ENCODE results near the gene FRY.

The FRY gene

DNA sequence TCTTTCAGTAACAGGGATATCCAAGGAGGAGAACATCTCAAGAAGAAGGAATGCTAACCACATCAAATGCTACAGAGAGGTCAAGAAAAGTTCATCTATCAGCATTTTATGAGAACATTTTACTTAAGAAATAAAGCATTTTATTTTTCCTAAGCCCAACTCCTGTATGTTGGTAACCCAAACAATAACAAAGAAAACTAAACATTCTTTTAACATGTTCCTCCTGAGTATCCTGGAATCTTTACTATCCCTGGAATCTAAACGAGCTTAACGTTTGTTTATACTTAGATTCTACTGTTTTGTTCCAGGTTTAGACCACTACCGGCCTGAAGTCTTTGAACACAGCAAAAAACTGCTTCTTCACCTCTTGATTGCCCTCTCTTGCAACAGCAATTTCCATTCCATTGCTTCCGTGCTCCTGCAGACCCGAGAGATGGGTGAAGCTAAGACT, 193.9 kb downstream of the FRY start:
- in situ Hi-C loops (cut with HindIII; ENCODE audit: low sequenced_read_pairs), result no loop called here
- peak; percentile 80 for DNase-seq (ENCODE audit: low read depth)
- TF ChIP-seq, protein P1, sequence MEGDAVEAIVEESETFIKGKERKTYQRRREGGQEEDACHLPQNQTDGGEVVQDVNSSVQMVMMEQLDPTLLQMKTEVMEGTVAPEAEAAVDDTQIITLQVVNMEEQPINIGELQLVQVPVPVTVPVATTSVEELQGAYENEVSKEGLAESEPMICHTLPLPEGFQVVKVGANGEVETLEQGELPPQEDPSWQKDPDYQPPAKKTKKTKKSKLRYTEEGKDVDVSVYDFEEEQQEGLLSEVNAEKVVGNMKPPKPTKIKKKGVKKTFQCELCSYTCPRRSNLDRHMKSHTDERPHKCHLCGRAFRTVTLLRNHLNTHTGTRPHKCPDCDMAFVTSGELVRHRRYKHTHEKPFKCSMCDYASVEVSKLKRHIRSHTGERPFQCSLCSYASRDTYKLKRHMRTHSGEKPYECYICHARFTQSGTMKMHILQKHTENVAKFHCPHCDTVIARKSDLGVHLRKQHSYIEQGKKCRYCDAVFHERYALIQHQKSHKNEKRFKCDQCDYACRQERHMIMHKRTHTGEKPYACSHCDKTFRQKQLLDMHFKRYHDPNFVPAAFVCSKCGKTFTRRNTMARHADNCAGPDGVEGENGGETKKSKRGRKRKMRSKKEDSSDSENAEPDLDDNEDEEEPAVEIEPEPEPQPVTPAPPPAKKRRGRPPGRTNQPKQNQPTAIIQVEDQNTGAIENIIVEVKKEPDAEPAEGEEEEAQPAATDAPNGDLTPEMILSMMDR (IDR thresholded peaks at IDR 0.05; ENCODE audit: low read depth, low read length, missing control alignments), result no peak
- H3K4me3 ChIP-seq (ENCODE audit: low read depth, low read length), result no peak overlapping the region

DNA sequence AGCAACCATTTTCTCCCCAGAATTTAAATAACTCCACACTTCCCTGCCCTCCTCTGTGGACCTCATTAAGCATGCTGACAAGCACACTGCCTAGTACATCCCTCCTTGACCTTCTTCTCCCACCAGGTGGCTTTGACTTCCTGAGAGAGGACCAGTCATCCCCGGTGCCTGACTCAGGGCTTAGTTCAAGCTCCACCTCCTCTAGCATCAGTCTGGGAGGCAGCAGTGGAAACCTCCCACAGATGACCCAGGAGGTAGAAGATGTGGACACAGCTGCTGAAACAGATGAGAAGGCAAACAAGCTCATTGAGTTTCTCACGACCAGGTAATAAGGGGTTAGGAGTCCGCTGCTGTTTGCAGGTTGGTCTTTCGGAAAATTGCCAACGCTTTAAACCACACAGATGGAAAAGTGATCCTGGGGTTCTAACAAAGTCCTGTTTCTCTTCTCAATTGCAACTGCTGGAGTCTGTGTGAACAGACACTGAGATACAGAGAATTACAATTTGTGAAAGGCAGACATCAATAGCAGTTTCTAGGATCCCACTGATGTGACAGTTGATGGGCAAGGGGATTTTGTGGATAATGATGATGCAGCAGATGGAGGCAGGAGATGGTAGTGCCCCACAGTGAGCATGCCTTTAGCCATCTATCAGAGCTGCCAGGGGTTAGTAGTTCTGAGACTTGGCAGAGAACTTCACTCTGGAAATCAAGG, 196.9 kb downstream of the FRY start:
- TF ChIP-seq, protein P1 (IDR thresholded peaks at IDR 0.05; ENCODE audit: low read depth, low read length, missing control alignments), result peak; percentile 3
- H3K4me3 ChIP-seq (ENCODE audit: low read depth, low read length), result no peak overlapping the region
- DNase-seq (ENCODE audit: low read depth), result no peak
- in situ Hi-C loops (cut with HindIII; ENCODE audit: low sequenced_read_pairs), result no loop called here

DNA sequence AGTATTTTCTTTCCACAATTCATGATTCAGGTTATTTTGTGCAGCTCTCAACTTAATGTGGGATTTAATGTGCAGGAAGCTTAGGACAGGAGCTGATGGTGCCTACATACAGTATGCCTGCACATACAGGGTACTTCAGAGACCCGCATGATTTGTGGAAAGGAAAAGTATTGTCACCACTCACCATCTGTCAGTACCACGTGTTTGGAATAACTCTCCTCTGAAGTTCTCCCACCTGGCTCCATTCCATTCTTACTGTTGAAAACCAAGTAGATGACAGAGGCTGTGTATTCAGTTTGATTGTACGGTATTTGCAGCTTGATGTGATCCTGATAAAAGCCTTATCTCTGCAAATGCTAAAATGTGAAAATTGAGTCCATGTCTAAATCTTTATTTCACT, 197.9 kb downstream of the FRY start:
- no peak for DNase-seq (ENCODE audit: low read depth)
- H3K4me3 ChIP-seq (ENCODE audit: low read depth, low read length), result no peak overlapping the region
- in situ Hi-C loops (cut with HindIII; ENCODE audit: low sequenced_read_pairs), result no loop called here
- TF ChIP-seq, protein P1 (IDR thresholded peaks at IDR 0.05; ENCODE audit: low read depth, low read length, missing control alignments), result no peak

DNA sequence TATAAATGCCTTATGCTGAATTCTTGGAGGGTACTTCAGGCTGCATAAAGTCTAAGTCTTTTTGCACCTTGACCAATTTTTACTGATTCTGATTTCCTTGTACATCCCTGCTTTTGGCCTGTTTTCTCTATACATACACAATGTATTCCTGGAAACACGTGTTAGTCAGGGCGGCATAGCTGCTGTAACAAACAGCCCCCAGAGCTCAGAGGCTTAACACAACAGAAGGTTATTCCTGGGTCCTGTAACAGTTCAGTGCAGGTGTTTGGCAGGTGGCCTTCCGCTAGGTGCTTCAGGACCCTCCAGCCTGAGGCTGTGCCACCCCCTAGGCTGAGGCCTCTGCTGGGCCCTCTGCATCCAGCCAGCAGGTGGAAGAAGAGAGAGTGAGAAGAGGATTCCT, 200.7 kb downstream of the FRY start:
- in situ Hi-C loops (cut with HindIII; ENCODE audit: low sequenced_read_pairs), result no loop called here

DNA sequence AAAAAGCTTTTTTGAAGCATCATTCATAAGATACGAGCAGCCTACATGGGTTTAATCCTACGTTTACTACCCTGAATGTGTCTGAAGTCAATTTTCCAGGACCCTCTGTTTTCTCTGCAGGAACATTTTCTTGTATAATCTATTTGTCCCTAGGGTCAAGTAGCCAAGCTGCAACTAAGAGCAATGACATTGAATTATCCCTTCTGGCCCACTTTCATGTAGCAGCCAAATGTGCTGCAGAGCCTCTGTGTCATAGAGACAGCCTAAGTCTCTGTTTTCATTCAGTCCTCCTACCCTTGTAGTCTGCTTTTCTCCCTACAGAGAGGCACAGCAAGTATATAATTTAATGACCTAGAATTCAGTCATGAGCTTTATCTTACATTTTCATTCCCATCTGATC, 201.5 kb downstream of the FRY start:
- in situ Hi-C loops (cut with HindIII; ENCODE audit: low sequenced_read_pairs), result no loop called here
- TF ChIP-seq, protein P1 (IDR thresholded peaks at IDR 0.05; ENCODE audit: low read depth, low read length, missing control alignments), result no peak
- no peak overlapping the region for H3K4me3 ChIP-seq (ENCODE audit: low read depth, low read length)
- no peak for DNase-seq (ENCODE audit: low read depth)

More for the DNA sequence above, 200.7 kb downstream of the FRY start:
- TF ChIP-seq, protein P1 (IDR thresholded peaks at IDR 0.05; ENCODE audit: low read depth, low read length, missing control alignments), result no peak
- H3K4me3 ChIP-seq (ENCODE audit: low read depth, low read length), result no peak overlapping the region
- no peak for DNase-seq (ENCODE audit: low read depth)

DNA sequence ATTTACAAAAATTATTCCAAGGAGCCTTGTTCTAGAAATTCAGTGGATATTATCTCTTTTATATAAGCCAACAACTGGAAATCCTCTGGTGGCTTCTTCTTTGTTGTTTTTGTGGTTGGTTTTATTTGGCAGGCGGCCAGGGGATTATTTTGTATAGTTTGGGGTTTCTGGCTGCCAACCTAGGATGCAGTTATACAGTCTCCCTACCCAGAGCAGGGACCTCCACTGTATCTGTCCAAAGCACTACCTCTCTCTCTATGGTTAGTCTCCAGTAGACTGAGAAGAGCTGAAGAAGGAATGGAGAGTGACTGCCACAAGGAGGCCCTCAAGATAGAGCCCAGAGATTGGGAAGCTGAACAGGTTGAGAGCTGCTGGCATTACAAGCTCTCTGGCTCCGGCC, 203.3 kb downstream of the FRY start:
- in situ Hi-C loops (cut with HindIII; ENCODE audit: low sequenced_read_pairs), result no loop called here
- no peak overlapping the region for H3K4me3 ChIP-seq (ENCODE audit: low read depth, low read length)
- no peak for DNase-seq (ENCODE audit: low read depth)
- TF ChIP-seq, protein P1 (IDR thresholded peaks at IDR 0.05; ENCODE audit: low read depth, low read length, missing control alignments), result no peak

Data from astrocyte of the cerebellum (primary cell).